PFSK-1 (cell line): ENCODE results near the gene RCSD1.

Experiments used
- FOXP2 ChIP-seq: optimal IDR thresholded peaks from 2 replicates; pipeline ENCODE3; 2011; ENCODE audit warnings: borderline replicate concordance, control low read depth, inconsistent platforms; ENCODE audit not compliant: insufficient read depth; ENCODE audit errors: extremely low read length, extremely low read depth
- POLR2AphosphoS5 ChIP-seq: IDR thresholded peaks from 2 replicates; pipeline ENCODE4 v1.6.1; 2012; ENCODE audit warnings: low read depth, mild to moderate bottlenecking, control low read depth, low read length, moderate library complexity
- REST ChIP-seq, 2 experiments: IDR thresholded peaks; 2 replicates each; pipeline versions ENCODE4 v1.6.1 to v1.8.0; 2011 to 2012; ENCODE audit warnings: low read depth in 2 of 2, low read length in 2 of 2, control low read depth in 1 of 2, inconsistent platforms in 1 of 2, mild to moderate bottlenecking in 1 of 2, moderate library complexity in 1 of 2; ENCODE audit not compliant: insufficient read depth in 1 of 2
- SIN3A ChIP-seq: IDR thresholded peaks from 2 replicates; pipeline ENCODE4 v1.6.1; 2012; ENCODE audit warnings: mild to moderate bottlenecking, low read length, moderate library complexity, borderline replicate concordance; ENCODE audit not compliant: insufficient read depth
- TAF1 ChIP-seq: IDR thresholded peaks from 2 replicates; pipeline ENCODE4 v1.6.1; 2012; ENCODE audit warnings: low read length, control low read depth, borderline replicate concordance; ENCODE audit not compliant: insufficient read depth

The RCSD1 gene

GRCh38 chr1:167681024-167681423 lies 51.0 kb downstream of the RCSD1 start:
- no peak for TF ChIP-seq FOXP2
- TF ChIP-seq SIN3A = no peak
- no peak for TF ChIP-seq REST (IDR thresholded peaks at IDR 0.05; ENCODE audit: insufficient read depth in 1 of 2, low read depth in 2 of 2, low read length in 2 of 2)

GRCh38 chr1:167681451-167682098 lies 51.5 kb downstream of the RCSD1 start:
- TF ChIP-seq FOXP2 (no peak), TAF1 (no peak), SIN3A (no peak), REST (IDR thresholded peaks at IDR 0.05; ENCODE audit: insufficient read depth in 1 of 2, low read depth in 2 of 2, low read length in 2 of 2) (no peak), POLR2AphosphoS5 (no peak)

GRCh38 chr1:167683226-167683625 lies 53.2 kb downstream of the RCSD1 start:
- TF ChIP-seq FOXP2 (no peak), POLR2AphosphoS5 (no peak), SIN3A (no peak), TAF1 (no peak), REST (IDR thresholded peaks at IDR 0.05; ENCODE audit: insufficient read depth in 1 of 2, low read depth in 2 of 2, low read length in 2 of 2) (no peak)

GRCh38 chr1:167683641-167684502 lies 53.8 kb downstream of the RCSD1 start:
- TF ChIP-seq POLR2AphosphoS5 (no peak), TAF1 (no peak), SIN3A (no peak), FOXP2 (no peak), REST (IDR thresholded peaks at IDR 0.05; ENCODE audit: insufficient read depth in 1 of 2, low read depth in 2 of 2, low read length in 2 of 2) (no peak)
